ENCODE results near the gene MAD1L1.
A peak's percentile ranks its signal among the peaks of the same experiment; 100 is the strongest.

Gene MAD1L1

DNA sequence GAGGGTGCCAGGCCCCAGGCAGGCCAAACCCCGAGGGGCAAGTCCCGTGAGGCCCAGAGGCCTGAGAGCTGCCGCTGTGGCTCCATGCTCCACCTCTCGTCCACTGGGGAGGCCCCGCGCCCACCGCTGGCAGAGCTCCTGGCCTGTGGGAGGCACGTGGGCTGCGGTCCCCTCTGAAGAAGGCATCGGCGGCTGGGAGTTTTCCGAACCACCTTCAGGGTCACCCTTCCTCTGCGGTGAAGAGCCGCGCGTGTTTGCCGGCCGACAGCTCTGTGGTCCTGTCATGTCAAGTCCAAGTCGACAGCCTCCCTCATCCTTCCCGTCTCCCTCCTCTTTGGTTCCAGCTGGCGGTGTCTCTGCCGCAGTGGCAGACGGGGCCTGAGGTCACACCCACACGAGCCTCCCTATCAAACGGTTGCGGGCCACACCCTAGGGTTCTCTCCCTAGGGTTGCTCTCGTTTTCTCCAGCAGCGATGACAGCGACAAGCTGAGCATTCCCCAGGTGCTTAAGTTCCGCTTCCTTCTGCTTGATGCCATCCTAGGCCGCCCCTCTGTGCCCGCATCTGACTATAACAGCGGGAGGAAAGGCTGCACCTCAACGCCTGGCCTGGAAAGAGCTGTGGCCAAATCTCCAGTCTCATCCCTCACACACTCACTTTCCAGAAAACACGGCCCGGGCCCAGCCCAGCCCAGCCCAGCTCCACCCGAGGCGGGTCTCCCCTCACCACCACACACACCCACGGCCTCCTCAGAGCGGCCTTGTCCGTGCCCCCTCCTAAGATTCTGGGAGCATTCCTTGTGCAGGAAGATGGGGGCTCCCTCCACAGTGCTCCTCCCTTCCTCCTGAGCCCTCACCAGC lies 377.6 kb downstream of the MAD1L1 start:
- H3K4me1 ChIP-seq (ENCODE audit: insufficient read depth, low read length), result peaks cover 20% of the 10 kb centered on the region
- peaks cover 72% of the 10 kb centered on the region for H4K20me1 ChIP-seq (ENCODE audit: insufficient read depth, low read length)
- H3K79me2 ChIP-seq (ENCODE audit: insufficient read depth, low read length), result peaks cover 16% of the 10 kb centered on the region
- H2AFZ ChIP-seq (ENCODE audit: low read depth, low read length), result no peak overlapping the region
- no peak overlapping the region for H3K4me2 ChIP-seq (ENCODE audit: insufficient read depth, low read length)
- H3K27ac ChIP-seq (ENCODE audit: low read length), result peak overlapping the region; percentile 56
- H3K36me3 ChIP-seq (ENCODE audit: insufficient read depth, low read length), result peaks cover 17% of the 10 kb centered on the region; the same call in 1 of the 2 replicates
- DNase-seq (no peak), ATAC-seq (ENCODE audit: insufficient read depth, low read depth) (peak; percentile 16; the same call in 1 of the 3 replicates)
- H3K9me3 ChIP-seq (ENCODE audit: insufficient read depth, low read length, severe bottlenecking), result no peaks in the 10 kb centered on the region
- no peak overlapping the region for H3K9ac ChIP-seq (ENCODE audit: low read depth, low read length)
- H3K27me3 ChIP-seq (ENCODE audit: insufficient read depth, low read length, poor library complexity), result no peaks in the 10 kb centered on the region
- no peak overlapping the region for H3K4me3 ChIP-seq (ENCODE audit: low read depth in 1 of 2, low read length in 2 of 2)
- no peak for TF ChIP-seq EZH2 (IDR thresholded peaks at IDR 0.05; ENCODE audit: borderline replicate concordance, low read depth, low read length, severe bottlenecking)
- TF ChIP-seq, protein P1, sequence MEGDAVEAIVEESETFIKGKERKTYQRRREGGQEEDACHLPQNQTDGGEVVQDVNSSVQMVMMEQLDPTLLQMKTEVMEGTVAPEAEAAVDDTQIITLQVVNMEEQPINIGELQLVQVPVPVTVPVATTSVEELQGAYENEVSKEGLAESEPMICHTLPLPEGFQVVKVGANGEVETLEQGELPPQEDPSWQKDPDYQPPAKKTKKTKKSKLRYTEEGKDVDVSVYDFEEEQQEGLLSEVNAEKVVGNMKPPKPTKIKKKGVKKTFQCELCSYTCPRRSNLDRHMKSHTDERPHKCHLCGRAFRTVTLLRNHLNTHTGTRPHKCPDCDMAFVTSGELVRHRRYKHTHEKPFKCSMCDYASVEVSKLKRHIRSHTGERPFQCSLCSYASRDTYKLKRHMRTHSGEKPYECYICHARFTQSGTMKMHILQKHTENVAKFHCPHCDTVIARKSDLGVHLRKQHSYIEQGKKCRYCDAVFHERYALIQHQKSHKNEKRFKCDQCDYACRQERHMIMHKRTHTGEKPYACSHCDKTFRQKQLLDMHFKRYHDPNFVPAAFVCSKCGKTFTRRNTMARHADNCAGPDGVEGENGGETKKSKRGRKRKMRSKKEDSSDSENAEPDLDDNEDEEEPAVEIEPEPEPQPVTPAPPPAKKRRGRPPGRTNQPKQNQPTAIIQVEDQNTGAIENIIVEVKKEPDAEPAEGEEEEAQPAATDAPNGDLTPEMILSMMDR (IDR thresholded peaks at IDR 0.05; ENCODE audit: borderline replicate concordance, extremely low read depth, low read length, poor library complexity, severe bottlenecking), result no peak

DNA sequence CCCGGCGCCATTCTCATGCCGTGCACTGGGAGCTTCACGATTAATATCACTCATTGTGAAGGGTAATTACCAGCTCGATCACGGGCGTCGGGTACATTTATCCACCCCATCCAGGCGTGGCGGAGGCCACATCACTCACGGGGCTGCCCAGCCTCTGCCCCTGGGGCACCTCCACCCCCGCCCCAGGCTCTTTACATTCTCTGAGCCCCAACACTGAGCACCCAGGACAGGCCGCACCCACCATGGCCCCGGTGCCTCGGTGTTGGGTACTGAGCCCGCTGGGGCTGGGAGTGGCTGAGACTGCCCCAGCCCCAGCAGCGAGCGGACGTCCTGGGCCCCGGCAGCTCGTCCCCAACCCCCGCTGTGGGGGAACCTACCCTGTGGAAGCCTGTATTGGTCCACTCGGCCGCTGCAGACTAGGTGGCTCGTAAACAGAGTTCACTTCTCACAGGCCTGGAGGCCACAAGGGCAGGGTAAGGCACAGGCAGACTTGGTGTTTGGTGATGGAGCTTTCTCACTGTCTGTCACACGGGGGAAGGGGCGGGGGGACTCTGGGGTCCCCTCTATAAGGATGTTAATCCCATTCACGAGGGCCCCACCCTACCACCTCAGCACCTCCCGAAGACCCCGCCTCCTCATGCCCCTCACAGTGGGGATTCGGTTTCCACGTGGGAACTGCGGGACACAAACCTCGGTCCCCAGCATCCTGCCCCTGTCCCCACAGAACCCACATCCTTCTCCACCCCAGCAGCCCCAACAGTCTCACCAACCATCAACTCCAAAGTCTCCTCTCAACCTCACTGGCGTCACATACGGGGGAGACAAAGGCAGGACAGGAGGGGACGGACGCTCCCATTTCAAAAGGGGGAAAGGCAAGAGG lies 378.5 kb downstream of the MAD1L1 start:
- Histone ChIP-seq H3K9ac (ENCODE audit: low read depth, low read length) (no peak overlapping the region), H3K4me3 (ENCODE audit: low read depth in 1 of 2, low read length in 2 of 2) (no peak overlapping the region), H3K27ac (ENCODE audit: low read length) (peak overlapping the region; percentile 53; the same call in 1 of the 2 replicates), H3K36me3 (ENCODE audit: insufficient read depth, low read length) (peaks cover 21% of the 10 kb centered on the region), H3K27me3 (ENCODE audit: insufficient read depth, low read length, poor library complexity) (no peaks in the 10 kb centered on the region), H3K79me2 (ENCODE audit: insufficient read depth, low read length) (peaks cover 16% of the 10 kb centered on the region), H3K4me1 (ENCODE audit: insufficient read depth, low read length) (peaks cover 20% of the 10 kb centered on the region), H4K20me1 (ENCODE audit: insufficient read depth, low read length) (peaks cover 69% of the 10 kb centered on the region), H3K4me2 (ENCODE audit: insufficient read depth, low read length) (no peak overlapping the region), H2AFZ (ENCODE audit: low read depth, low read length) (no peak overlapping the region), H3K9me3 (ENCODE audit: insufficient read depth, low read length, severe bottlenecking) (no peaks in the 10 kb centered on the region)
- peak; percentile 50 for DNase-seq
- TF ChIP-seq EZH2 (IDR thresholded peaks at IDR 0.05; ENCODE audit: borderline replicate concordance, low read depth, low read length, severe bottlenecking), result no peak
- TF ChIP-seq, protein P1 (IDR thresholded peaks at IDR 0.05; ENCODE audit: borderline replicate concordance, extremely low read depth, low read length, poor library complexity, severe bottlenecking), result no peak
- ATAC-seq (ENCODE audit: insufficient read depth, low read depth), result peak; percentile 60

DNA sequence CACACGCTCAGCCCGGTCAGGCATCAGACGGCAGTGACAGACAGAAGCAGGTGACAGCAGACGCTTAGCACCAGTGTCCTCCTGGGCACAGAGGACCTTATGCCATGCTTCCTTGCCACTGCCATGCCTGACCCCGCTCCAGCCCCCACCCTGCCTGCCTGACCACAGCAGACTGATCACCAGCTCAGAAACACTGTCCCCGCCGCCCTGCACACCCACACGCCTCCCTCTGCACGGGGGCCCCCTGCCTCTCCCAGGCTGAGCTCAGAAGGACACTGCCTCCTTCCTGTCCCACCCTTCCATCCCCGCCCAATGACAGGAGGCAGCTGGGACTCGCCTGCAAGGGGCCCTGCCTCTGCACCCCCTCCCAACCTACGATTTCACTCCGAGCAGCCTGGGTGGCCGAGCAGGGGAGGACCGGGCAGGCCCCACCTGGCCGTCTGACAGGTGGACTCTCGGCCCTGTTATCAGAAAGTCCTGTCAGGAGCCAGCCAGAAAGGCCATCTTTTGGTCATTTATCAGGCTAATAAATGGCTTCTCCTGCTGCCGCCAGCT lies 379.2 kb downstream of the MAD1L1 start:
- H4K20me1 ChIP-seq (ENCODE audit: insufficient read depth, low read length), result peaks cover 68% of the 10 kb centered on the region
- no peak overlapping the region for H3K4me2 ChIP-seq (ENCODE audit: insufficient read depth, low read length)
- H3K27ac ChIP-seq (ENCODE audit: low read length), result peak overlapping the region; percentile 40; the same call in 1 of the 2 replicates
- ATAC-seq (ENCODE audit: insufficient read depth, low read depth) (no peak), DNase-seq (no peak)
- H3K27me3 ChIP-seq (ENCODE audit: insufficient read depth, low read length, poor library complexity), result no peaks in the 10 kb centered on the region
- no peak overlapping the region for H2AFZ ChIP-seq (ENCODE audit: low read depth, low read length)
- TF ChIP-seq, protein P1 (IDR thresholded peaks at IDR 0.05; ENCODE audit: borderline replicate concordance, extremely low read depth, low read length, poor library complexity, severe bottlenecking), result no peak
- no peak for TF ChIP-seq EZH2 (IDR thresholded peaks at IDR 0.05; ENCODE audit: borderline replicate concordance, low read depth, low read length, severe bottlenecking)
- H3K36me3 ChIP-seq (ENCODE audit: insufficient read depth, low read length), result peaks cover 27% of the 10 kb centered on the region
- no peak overlapping the region for H3K9ac ChIP-seq (ENCODE audit: low read depth, low read length)
- H3K79me2 ChIP-seq (ENCODE audit: insufficient read depth, low read length), result peaks cover 16% of the 10 kb centered on the region
- no peaks in the 10 kb centered on the region for H3K9me3 ChIP-seq (ENCODE audit: insufficient read depth, low read length, severe bottlenecking)
- H3K4me3 ChIP-seq (ENCODE audit: low read depth in 1 of 2, low read length in 2 of 2), result no peak overlapping the region
- peaks cover 20% of the 10 kb centered on the region for H3K4me1 ChIP-seq (ENCODE audit: insufficient read depth, low read length)

Measured in DND-41 (cell line).